Stimulated activated CD8-positive, alpha-beta memory T cell treated with anti-CD3 and anti-CD28 coated beads, Interleukin-12 subunit alpha, Interleukin-12 subunit beta, amount 100 ng/mL, for 24 hours (primary cell): ENCODE results near the gene ARFRP1.

Experiments
- DNase-seq: peaks from one replicate; pipeline ENCODE4 v3.0.0-alpha.2; 2020; ENCODE audit errors: extremely low read depth

ARFRP1 gene

GRCh38 chr20:63743210-63743970, 35.6 kb upstream of the ARFRP1 start:
- no peak for DNase-seq

GRCh38 chr20:63742381-63743024, 34.7 kb upstream of the ARFRP1 start:
- no peak for DNase-seq

GRCh38 chr20:63741676-63742380, 34.1 kb upstream of the ARFRP1 start:
- no peak for DNase-seq

- DNase-seq = no peak
Observed at GRCh38 chr20:63741354-63741675, 33.5 kb upstream of the ARFRP1 start.

- DNase-seq = no peak
Observed at GRCh38 chr20:63740627-63741353, 33.0 kb upstream of the ARFRP1 start.

GRCh38 chr20:63740070-63740626, 32.4 kb upstream of the ARFRP1 start:
- DNase-seq = no peak

GRCh38 chr20:63739130-63740069, 31.6 kb upstream of the ARFRP1 start, which contains the start of gene SLC2A4RG:
TSS of gene SLC2A4RG (plus strand) at chr20:63739776. CDS start at chr20:63739913, 137 bp downstream.
- no peak for DNase-seq

- DNase-seq = no peak
Observed at GRCh38 chr20:63738687-63739129, 30.9 kb upstream of the ARFRP1 start.

- no peak for DNase-seq
Observed at GRCh38 chr20:63737945-63738686, 30.3 kb upstream of the ARFRP1 start.

- DNase-seq = no peak
Observed at GRCh38 chr20:63737695-63737944, 29.8 kb upstream of the ARFRP1 start.

GRCh38 chr20:63736893-63737694, 29.3 kb upstream of the ARFRP1 start:
- no peak for DNase-seq

- DNase-seq = no peak
Observed at GRCh38 chr20:63735859-63736718, 28.3 kb upstream of the ARFRP1 start, which contains the start of gene LIME1. TSS of gene LIME1 (plus strand) at chr20:63736664. CDS start at chr20:63737550, 886 bp downstream.

GRCh38 chr20:63734946-63735858, 27.4 kb upstream of the ARFRP1 start:
- DNase-seq = no peak

- no peak for DNase-seq
Observed at GRCh38 chr20:63734111-63734945, 26.6 kb upstream of the ARFRP1 start.

GRCh38 chr20:63733579-63734081, 25.9 kb upstream of the ARFRP1 start:
- DNase-seq = no peak

GRCh38 chr20:63733117-63733516, 25.3 kb upstream of the ARFRP1 start:
- DNase-seq = no peak
